Spleen (tissue), 11 donors: ENCODE measurements around the gene LGALS8. TPM values are rescaled to one million over a fixed set of nuclear protein-coding genes. Genes with fewer than 3 reads are reported as not detected.
"Not testable (repeated sequence)": the region's sequence is repeated elsewhere in the genome, so short reads cannot be mapped to it uniquely, and the experiment has no call there.

Experiments
- DNase-seq: peaks from one replicate; pipeline ENCODE4 v3.0.0-alpha.2; 2020
- H3K27ac ChIP-seq, 8 donors: fragments of 200-600 bp; sonication (generic) in 7 of 8; 1 replicate in 4 of 8; 2 replicates in 4 of 8; pipeline versions ENCODE4 v1.5.0 to v1.8.0; 2016 to 2021; ENCODE audit warnings: inconsistent platforms in 4 of 8, mild to moderate bottlenecking in 4 of 8, moderate library complexity in 1 of 8
- H3K27me3 ChIP-seq, 7 donors: fragments of 200-600 bp; sonication (generic) in 6 of 7; replicated peaks in 1 of 7; 1 replicate in 4 of 7; 2 replicates in 3 of 7; pipeline versions ENCODE4 v1.5.0 to v1.8.0; 2016 to 2021; ENCODE audit warnings: inconsistent platforms in 3 of 7, mild to moderate bottlenecking in 1 of 7
- H3K36me3 ChIP-seq, 6 donors: fragments of 200-600 bp; sonication (generic) in 5 of 6; 1 replicate in 4 of 6; 2 replicates in 2 of 6; pipeline versions ENCODE4 v1.5.0 to v1.8.0; 2016 to 2021; ENCODE audit warnings: inconsistent platforms in 2 of 6
- H3K4me1 ChIP-seq, 6 donors: fragments of 200-600 bp; sonication (generic) in 5 of 6; 1 replicate in 3 of 6; 2 replicates in 3 of 6; pipeline versions ENCODE4 v1.5.0 to v1.8.0; 2016 to 2021; ENCODE audit warnings: inconsistent platforms in 3 of 6
- H3K4me3 ChIP-seq, 8 donors: fragments of 200-600 bp; sonication (generic) in 7 of 8; 1 replicate in 4 of 8; 2 replicates in 4 of 8; pipeline versions ENCODE4 v1.5.0 to v1.8.0; 2016 to 2021; ENCODE audit warnings: inconsistent platforms in 4 of 8, mild to moderate bottlenecking in 4 of 8, moderate library complexity in 2 of 8
- H3K9me3 ChIP-seq, 8 donors: fragments of 200-600 bp; sonication (generic) in 7 of 8; 1 replicate in 4 of 8; 2 replicates in 4 of 8; pipeline versions ENCODE4 v1.5.0 to v1.8.0; 2016 to 2021; ENCODE audit warnings: inconsistent platforms in 4 of 8
- CTCF ChIP-seq, 11 experiments: fragments of 200-600 bp in 7 of 11; fragments of 450-650 bp in 4 of 11; sonication (generic) in 4 of 11; IDR thresholded peaks in 8 of 11; conservative IDR thresholded peaks in 3 of 11; 1 replicate in 7 of 11; 2 replicates in 4 of 11; pipeline versions ENCODE4 v1.4.0 to v1.8.0; 2016 to 2021; ENCODE audit warnings: antibody characterized with exemption in 11 of 11, inconsistent platforms in 4 of 11, mild to moderate bottlenecking in 1 of 11
- POLR2A ChIP-seq, 3 donors: fragments of 450-650 bp; IDR thresholded peaks; one replicate each; pipeline ENCODE4 v1.5.1; 2017; ENCODE audit warnings: antibody characterized with exemption in 3 of 3, mild to moderate bottlenecking in 1 of 3
- POLR2AphosphoS5 ChIP-seq, 3 donors: sonication (generic); formaldehyde crosslinking; IDR thresholded peaks; one replicate each; pipeline ENCODE4 v1.5.1; 2017; ENCODE audit warnings: antibody characterized with exemption in 3 of 3
- WGBS, 5 donors: extraction: QIAGEN DNeasy Blood & Tissue Kit in 3 of 5; methylation state at CpG; one replicate each; pipeline versions ENCODE4 v1.1.5 to v1.1.7; 2013 to 2018; 5-methylcytosine and 5-hydroxymethylcytosine counted together
- intact Hi-C: fragments of 100-400 bp; cut with DNase I; formaldehyde crosslinking; loops from one replicate; pipeline ENCODE4 v1.15.0; 2023; ENCODE audit warnings: low total_unique reads
- polyA plus RNA-seq, 3 donors: library from polyadenylated mRNA; stranded (reverse); fragments of 200-250 nt; gene quantifications; one replicate each; pipeline ENCODE4 v1.2.1, GENCODE V29; 2013
- total RNA-seq, 7 donors: library from RNA; depleted of rRNA in 3 of 7; stranded (reverse); fragments of >200 nt in 3 of 7; fragmentation: NEBNext Ultra II Directional in 4 of 7; extraction: Animal tissue kit (Norgen Biotek cat#: 25700) in 4 of 7; gene quantifications; one replicate each; pipeline versions ENCODE4 v1.1.0 to v1.2.1, GENCODE V29; 2016 to 2021
- donor health status: healthy with polysubstance abuse.
- donor health status: DM: no; HTN: no; CAD: no; lungs with moderate emphysema.
- donor health status: DM: no; HTN: no; CAD: no.
- donor health status: Bipolar disorder and iron deficiency.
- donor health status: healthy.
- donor health status: DM: no; HTN: no; CAD: no.
- donor health status: DM: yes; HTN: yes; CAD: no.

The LGALS8 gene
- total and polyA plus RNA-seq, 10 donors, result 18.4 to 276 (median 143) TPM

GRCh38 chr1:236484310-236484971 lies 39.3 kb upstream of the LGALS8 start:
- no peaks in the 10 kb centered on the region for H3K9me3 ChIP-seq
- no peaks in the 10 kb centered on the region for H3K4me1 ChIP-seq
- H3K36me3 ChIP-seq, result peaks cover 0 to 8% (median 0%) of the 10 kb centered on the region in 6 donors
- H3K4me3 ChIP-seq, result no peak overlapping the region
- WGBS, 5 donors, result 91 to 95% (median 92%) methylated on average over 13 to 14 of the region's 14 CpGs
- TF ChIP-seq POLR2A (IDR thresholded peaks at IDR 0.05) (no peak), POLR2AphosphoS5 (IDR thresholded peaks at IDR 0.05) (no peak), CTCF (IDR thresholded peaks at IDR 0.05 in 8 of 11, conservative IDR thresholded peaks at IDR 0.05 in 3 of 11) (no peak)
- no peak overlapping the region for H3K27ac ChIP-seq
- intact Hi-C loops, result no loop called here
- peaks cover 0 to 1% (median 0%) of the 10 kb centered on the region in 7 donors for H3K27me3 ChIP-seq
- no peak for DNase-seq

- TF ChIP-seq POLR2A (IDR thresholded peaks at IDR 0.05) (no peak), CTCF (IDR thresholded peaks at IDR 0.05 in 8 of 11, conservative IDR thresholded peaks at IDR 0.05 in 3 of 11) (no peak), POLR2AphosphoS5 (IDR thresholded peaks at IDR 0.05) (no peak)
- intact Hi-C loops, result no loop called here
- H3K27ac ChIP-seq, result no peak overlapping the region
- no peak overlapping the region for H3K4me3 ChIP-seq
- H3K4me1 ChIP-seq, result peaks cover 0 to 19% (median 9%) of the 10 kb centered on the region in 6 donors
- peaks cover 0 to 8% (median 0%) of the 10 kb centered on the region in 6 donors for H3K36me3 ChIP-seq
- WGBS, 5 donors, result 72 to 87% (median 81%) methylated on average over 4 of the region's 4 CpGs
- peaks cover 0 to 13% (median 0%) of the 10 kb centered on the region in 7 donors for H3K27me3 ChIP-seq
- DNase-seq, result no peak
- no peaks in the 10 kb centered on the region for H3K9me3 ChIP-seq
Measured at GRCh38 chr1:236486356-236487002, 37.3 kb upstream of the LGALS8 start.

GRCh38 chr1:236489161-236489560 lies 34.6 kb upstream of the LGALS8 start:
- H3K27ac ChIP-seq, H3K9me3 ChIP-seq, H3K4me3 ChIP-seq, DNase-seq, H3K36me3 ChIP-seq, intact Hi-C loops: not testable (repeated sequence)
- H3K4me1 ChIP-seq, result peaks cover 0 to 25% (median 13%) of the 10 kb centered on the region in 6 donors
- 87 to 98% (median 91%) methylated on average over 3 of the region's 3 CpGs for WGBS, 5 donors
- H3K27me3 ChIP-seq, result peaks cover 0 to 13% (median 0%) of the 10 kb centered on the region in 7 donors

- intact Hi-C loops, result loop anchor here (5.0 kb wide), 1 partner anchor 383 kb away; no protein-coding TSS in a partner anchor
- H3K27ac ChIP-seq, result peak overlapping the region in 6 of 8 donors; percentile 3 to 73 (median 66)
- H3K4me3 ChIP-seq, result peak overlapping the region in 2 of 8 donors; percentile 21 to 41
- peaks cover 0 to 25% (median 13%) of the 10 kb centered on the region in 6 donors for H3K4me1 ChIP-seq
- 44 to 58% (median 45%) methylated on average over 11 of the region's 11 CpGs for WGBS, 5 donors
- H3K9me3 ChIP-seq, result no peaks in the 10 kb centered on the region
- H3K27me3 ChIP-seq, result peaks cover 0 to 13% (median 0%) of the 10 kb centered on the region in 7 donors
- H3K36me3 ChIP-seq, result no peaks in the 10 kb centered on the region
- no peak for DNase-seq
- TF ChIP-seq CTCF (IDR thresholded peaks at IDR 0.05 in 8 of 11, conservative IDR thresholded peaks at IDR 0.05 in 3 of 11) (peak; percentile 41 to 83 (median 70)), POLR2A (IDR thresholded peaks at IDR 0.05) (no peak), POLR2AphosphoS5 (IDR thresholded peaks at IDR 0.05) (no peak)
Measured at GRCh38 chr1:236489710-236490377, 33.9 kb upstream of the LGALS8 start.
